GM10266 (cell line): ENCODE data around the gene PDSS2.

Source experiments
- DNase-seq: peaks from one replicate; pipeline ENCODE4 v3.0.0; 2012; ENCODE audit errors: extremely low spot score
- TF ChIP-seq, protein P1 (sequence below): IDR thresholded peaks from 2 replicates; pipeline ENCODE4 v1.5.1; 2012; ENCODE audit warnings: mild to moderate bottlenecking, low read depth; ENCODE audit not compliant: control insufficient read depth, insufficient read depth; ENCODE audit errors: missing control alignments

PDSS2 gene

DNA sequence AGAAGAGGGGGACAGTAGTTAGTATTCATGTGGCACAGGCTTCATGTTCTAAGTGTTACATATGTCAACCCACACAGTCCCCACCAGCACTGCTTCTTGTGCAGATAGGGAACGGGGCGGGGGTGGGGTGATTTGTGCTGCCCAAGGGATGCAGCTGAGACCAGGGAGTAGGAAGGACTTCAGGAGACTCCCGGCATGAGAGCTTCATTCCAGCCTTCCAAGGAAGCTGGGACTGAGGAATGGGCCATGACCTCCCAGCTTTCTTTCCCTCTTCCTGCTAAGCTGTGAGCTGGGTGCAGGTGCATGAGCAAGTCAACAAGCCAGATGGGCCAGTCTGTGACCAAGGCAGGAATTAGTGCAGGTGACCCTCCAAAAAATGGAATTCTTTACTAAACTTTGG lies 353.2 kb downstream of the PDSS2 start:
- no peak for DNase-seq
- TF ChIP-seq, protein P1, sequence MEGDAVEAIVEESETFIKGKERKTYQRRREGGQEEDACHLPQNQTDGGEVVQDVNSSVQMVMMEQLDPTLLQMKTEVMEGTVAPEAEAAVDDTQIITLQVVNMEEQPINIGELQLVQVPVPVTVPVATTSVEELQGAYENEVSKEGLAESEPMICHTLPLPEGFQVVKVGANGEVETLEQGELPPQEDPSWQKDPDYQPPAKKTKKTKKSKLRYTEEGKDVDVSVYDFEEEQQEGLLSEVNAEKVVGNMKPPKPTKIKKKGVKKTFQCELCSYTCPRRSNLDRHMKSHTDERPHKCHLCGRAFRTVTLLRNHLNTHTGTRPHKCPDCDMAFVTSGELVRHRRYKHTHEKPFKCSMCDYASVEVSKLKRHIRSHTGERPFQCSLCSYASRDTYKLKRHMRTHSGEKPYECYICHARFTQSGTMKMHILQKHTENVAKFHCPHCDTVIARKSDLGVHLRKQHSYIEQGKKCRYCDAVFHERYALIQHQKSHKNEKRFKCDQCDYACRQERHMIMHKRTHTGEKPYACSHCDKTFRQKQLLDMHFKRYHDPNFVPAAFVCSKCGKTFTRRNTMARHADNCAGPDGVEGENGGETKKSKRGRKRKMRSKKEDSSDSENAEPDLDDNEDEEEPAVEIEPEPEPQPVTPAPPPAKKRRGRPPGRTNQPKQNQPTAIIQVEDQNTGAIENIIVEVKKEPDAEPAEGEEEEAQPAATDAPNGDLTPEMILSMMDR: no peak

DNA sequence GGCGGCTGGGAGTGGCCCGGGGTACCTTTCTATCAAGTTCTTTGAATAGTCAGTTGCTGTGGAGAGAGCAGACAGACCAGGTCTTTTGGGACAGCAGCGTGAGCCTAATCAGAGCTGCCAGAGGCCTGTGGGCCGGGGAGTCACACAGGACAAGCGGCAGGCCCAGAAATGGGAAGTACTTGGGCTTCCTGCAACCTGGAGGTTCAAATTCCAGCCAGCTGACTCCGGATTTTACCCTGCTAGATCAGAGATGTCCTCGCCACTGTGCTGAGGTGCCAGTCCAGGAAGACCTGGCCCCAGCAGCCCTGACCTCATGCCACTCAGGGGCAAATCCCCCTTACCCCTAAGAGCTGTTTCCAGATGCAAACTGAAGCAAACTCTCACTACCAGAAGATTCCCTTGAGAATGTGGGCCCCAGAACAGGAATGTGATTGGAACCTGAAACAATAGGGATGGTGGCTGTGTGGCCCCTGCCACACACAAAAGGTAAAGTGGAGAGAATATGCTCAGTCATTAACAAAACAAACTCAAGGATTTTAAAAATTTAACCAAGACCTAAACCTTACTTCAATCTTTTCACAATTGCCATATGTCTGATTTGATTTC lies 353.8 kb downstream of the PDSS2 start:
- TF ChIP-seq, protein P1: no peak
- no peak for DNase-seq

DNA sequence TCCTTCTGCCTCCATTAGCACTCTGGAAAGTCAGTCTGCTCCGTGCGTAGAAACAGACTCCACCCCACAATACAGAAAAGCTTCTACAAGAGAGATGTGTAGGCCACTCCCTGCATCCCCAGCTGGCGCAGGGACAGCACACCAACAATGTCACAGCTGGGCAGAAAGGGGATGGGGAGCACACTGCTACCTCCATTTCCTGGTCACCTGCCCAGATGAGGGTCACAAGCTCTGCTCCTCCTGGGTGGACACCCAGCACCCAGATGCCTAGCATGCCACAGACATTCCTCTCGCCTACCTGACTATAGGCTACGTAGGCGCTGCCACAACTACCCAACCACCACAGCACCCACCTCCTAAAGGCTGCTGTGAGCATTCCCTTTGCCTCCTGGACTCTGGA lies 356.3 kb downstream of the PDSS2 start:
- no peak for DNase-seq
- TF ChIP-seq, protein P1: no peak
